H1 (cell line): ENCODE results near the gene PEAK1. TPM values are rescaled to one million over a fixed set of nuclear protein-coding genes. Genes with fewer than 3 reads are reported as not detected.

Experiments used
- CTCF ChIA-PET: fragments of 300-600 bp; sonication (Branson Sonifier 250); formaldehyde crosslinking; loops from one replicate; lab custom pipeline; 2021; ENCODE audit not compliant: partially characterized antibody; lab: Charles Lee
- POLR2A ChIA-PET: fragments of 300-600 bp; sonication (Branson Sonifier 250); formaldehyde crosslinking; loops from one replicate; lab custom pipeline; 2021; ENCODE audit warnings: inconsistent platforms; ENCODE audit not compliant: partially characterized antibody; lab: Charles Lee
- DNase-seq, 2 experiments: peaks; one replicate each; pipeline versions ENCODE4 v3.0.0 to v3.0.0-alpha.2; 2010 to 2022; ENCODE audit warnings: low spot score in 2 of 2, low read depth in 1 of 2, mixed read lengths in 1 of 2
- FAIRE-seq: peaks from 2 replicates; lab custom pipeline; 2011; peaks lifted over from hg19 to GRCh38; lab: Jason Lieb, UNC
- H2AFZ ChIP-seq: 2 replicates; pipeline ENCODE4 v1.8.1; 2012; ENCODE audit warnings: low read length, inconsistent platforms
- H2AK5ac ChIP-seq: 2 replicates; pipeline ENCODE4 v1.6.1; 2013; ENCODE audit warnings: low read depth, low read length
- H2BK120ac ChIP-seq: replicated peaks from 2 replicates; pipeline ENCODE3; 2013; ENCODE audit warnings: low read depth, low read length, inconsistent platforms
- H2BK12ac ChIP-seq: 2 replicates; pipeline ENCODE4 v1.6.1; 2013; ENCODE audit warnings: low read depth, low read length
- H2BK15ac ChIP-seq: 2 replicates; pipeline ENCODE4 v1.6.1; 2013; ENCODE audit warnings: low read length
- H2BK20ac ChIP-seq: 2 replicates; pipeline ENCODE4 v1.6.1; 2013; ENCODE audit warnings: low read length
- H2BK5ac ChIP-seq: 2 replicates; pipeline ENCODE4 v1.6.1; 2013; ENCODE audit warnings: low read depth, low read length
- H3K14ac ChIP-seq: 2 replicates; pipeline ENCODE4 v1.6.1; 2013; ENCODE audit warnings: inconsistent platforms; ENCODE audit not compliant: insufficient read length
- H3K18ac ChIP-seq: 2 replicates; pipeline ENCODE4 v1.6.1; 2013; ENCODE audit warnings: low read length; ENCODE audit errors: extremely low read depth
- H3K23ac ChIP-seq: 2 replicates; pipeline ENCODE4 v1.6.1; 2013; ENCODE audit warnings: inconsistent platforms; ENCODE audit not compliant: insufficient read length
- H3K23me2 ChIP-seq: 2 replicates; pipeline ENCODE4 v1.6.1; 2013; ENCODE audit warnings: low read depth, low read length
- H3K27ac ChIP-seq: 2 replicates; pipeline ENCODE4 v1.6.1; 2011; ENCODE audit warnings: low read depth, low read length, inconsistent platforms
- H3K27me3 ChIP-seq, 4 experiments: replicated peaks in 1 of 4; 1 replicate in 1 of 4; 2 replicates in 3 of 4; pipeline versions ENCODE4 v1.6.1 to v1.8.1; 2011 to 2013; ENCODE audit warnings: low read length in 3 of 4, mild to moderate bottlenecking in 3 of 4, inconsistent platforms in 2 of 4, mixed read lengths in 2 of 4, moderate library complexity in 1 of 4; ENCODE audit not compliant: control insufficient read depth in 3 of 4, insufficient read depth in 3 of 4; ENCODE audit errors: extremely low read depth in 1 of 4
- H3K36me3 ChIP-seq, 4 experiments: 2 replicates each; pipeline versions ENCODE4 v1.6.1 to v1.8.1; 2011 to 2013; ENCODE audit warnings: mild to moderate bottlenecking in 4 of 4, low read length in 3 of 4, moderate library complexity in 2 of 4, control low read depth in 1 of 4, inconsistent platforms in 1 of 4; ENCODE audit not compliant: insufficient read depth in 4 of 4, control insufficient read depth in 2 of 4
- H3K4ac ChIP-seq: replicated peaks from 2 replicates; pipeline ENCODE3; 2013; ENCODE audit warnings: low read length, low read depth, mixed read lengths, inconsistent platforms; ENCODE audit not compliant: insufficient read length
- H3K4me1 ChIP-seq, 4 experiments: replicated peaks in 1 of 4; 1 replicate in 1 of 4; 2 replicates in 3 of 4; pipeline versions ENCODE4 v1.6.1 to v1.8.1; 2011 to 2013; ENCODE audit warnings: low read length in 3 of 4, inconsistent platforms in 2 of 4, mixed read lengths in 1 of 4; ENCODE audit not compliant: insufficient read depth in 4 of 4, control insufficient read depth in 3 of 4
- H3K4me2 ChIP-seq, 2 experiments: 2 replicates each; pipeline versions ENCODE4 v1.6.1 to v1.8.1; 2011 to 2013; ENCODE audit warnings: low read depth in 2 of 2, low read length in 2 of 2, control low read depth in 1 of 2, inconsistent platforms in 1 of 2, mild to moderate bottlenecking in 1 of 2; ENCODE audit not compliant: insufficient read depth in 1 of 2
- H3K4me3 ChIP-seq, 4 experiments: fragments of 200-600, 300-600 bp in 1 of 4; sonication (generic), shearing (Covaris generic), sonication (Bioruptor Twin) in 1 of 4; 2 replicates each; pipeline versions ENCODE4 v1.5.1 to v1.8.1; 2011 to 2016; ENCODE audit warnings: low read length in 4 of 4, low read depth in 3 of 4, control low read depth in 2 of 4, inconsistent platforms in 2 of 4, mild to moderate bottlenecking in 2 of 4, mixed read lengths in 1 of 4, moderate library complexity in 1 of 4; ENCODE audit not compliant: insufficient read depth in 2 of 4; ENCODE audit errors: extremely low read depth in 1 of 4
- H3K56ac ChIP-seq: replicated peaks from 2 replicates; pipeline ENCODE3; 2013; ENCODE audit warnings: low read depth, mild to moderate bottlenecking, mixed read lengths, low read length, inconsistent platforms; ENCODE audit not compliant: insufficient read length
- H3K79me1 ChIP-seq: 2 replicates; pipeline ENCODE4 v1.6.1; 2013; ENCODE audit warnings: low read depth, low read length, control low read depth
- H3K79me2 ChIP-seq, 2 experiments: 2 replicates each; pipeline versions ENCODE4 v1.6.1 to v1.8.1; 2012 to 2013; ENCODE audit warnings: low read length in 2 of 2, mild to moderate bottlenecking in 2 of 2, inconsistent platforms in 1 of 2; ENCODE audit not compliant: insufficient read depth in 2 of 2, control insufficient read depth in 1 of 2
- H3K9ac ChIP-seq, 4 experiments: replicated peaks in 1 of 4; 1 replicate in 1 of 4; 2 replicates in 3 of 4; pipeline versions ENCODE4 v1.6.1 to v1.8.1; 2011 to 2013; ENCODE audit warnings: low read depth in 3 of 4, low read length in 3 of 4, control low read depth in 2 of 4, mild to moderate bottlenecking in 2 of 4, moderate library complexity in 2 of 4, inconsistent platforms in 1 of 4; ENCODE audit errors: extremely low read depth in 1 of 4
- H3K9me3 ChIP-seq, 2 experiments: 2 replicates each; pipeline versions ENCODE4 v1.6.1 to v1.8.1; 2012 to 2013; ENCODE audit warnings: mild to moderate bottlenecking in 2 of 2, moderate library complexity in 2 of 2, control low read depth in 1 of 2, inconsistent platforms in 1 of 2, low read depth in 1 of 2, low read length in 1 of 2, mixed read lengths in 1 of 2; ENCODE audit not compliant: insufficient read depth in 2 of 2
- H4K20me1 ChIP-seq, 2 experiments: replicated peaks in 1 of 2; 2 replicates each; pipeline versions ENCODE3 to v1.8.1; 2011 to 2013; ENCODE audit warnings: inconsistent platforms in 2 of 2, low read length in 2 of 2, mild to moderate bottlenecking in 1 of 2; ENCODE audit not compliant: insufficient read depth in 2 of 2, control insufficient read depth in 1 of 2
- H4K5ac ChIP-seq: 2 replicates; pipeline ENCODE4 v1.6.1; 2013; ENCODE audit warnings: low read length, low read depth, mixed read lengths, inconsistent platforms; ENCODE audit not compliant: insufficient read length
- H4K8ac ChIP-seq: 2 replicates; pipeline ENCODE4 v1.8.0; 2013; ENCODE audit warnings: mild to moderate bottlenecking, moderate library complexity, low read length, inconsistent platforms; ENCODE audit not compliant: insufficient read depth; ENCODE audit errors: extremely low read depth
- H4K91ac ChIP-seq: replicated peaks from 2 replicates; pipeline ENCODE3; 2013; ENCODE audit warnings: low read length, mixed read lengths, inconsistent platforms; ENCODE audit not compliant: insufficient read length
- CEBPB ChIP-seq: IDR thresholded peaks from 2 replicates; pipeline ENCODE4 v1.6.1; 2012; ENCODE audit warnings: low read depth, low read length
- CHD1 ChIP-seq: IDR thresholded peaks from 2 replicates; pipeline ENCODE4 v1.6.1; 2012; ENCODE audit warnings: low read depth, low read length, improper control_type of control experiment
- GTF2F1 ChIP-seq: IDR thresholded peaks from 2 replicates; pipeline ENCODE4 v1.6.1; 2012; ENCODE audit warnings: low read depth, low read length, improper control_type of control experiment, borderline replicate concordance
- HDAC2 ChIP-seq, 2 experiments: fragments of 300-600 bp in 1 of 2; sonication (generic) in 1 of 2; IDR thresholded peaks; 2 replicates each; pipeline ENCODE4 v1.6.1; 2011 to 2012; ENCODE audit warnings: low read depth in 2 of 2, low read length in 2 of 2, mild to moderate bottlenecking in 2 of 2, moderate library complexity in 2 of 2, borderline replicate concordance in 1 of 2, inconsistent platforms in 1 of 2
- KDM1A ChIP-seq: fragments of 200-600, 300-600 bp; sonication (generic); IDR thresholded peaks from 2 replicates; pipeline ENCODE4 v1.7.1; 2016; ENCODE audit warnings: mild to moderate bottlenecking, low read length, borderline replicate concordance
- RAD21 ChIP-seq, 2 experiments: IDR thresholded peaks in 1 of 2; conservative IDR thresholded peaks in 1 of 2; 2 replicates each; pipeline ENCODE4 v1.6.1; 2011; ENCODE audit warnings: low read depth in 2 of 2, low read length in 2 of 2, improper control_type of control experiment in 1 of 2, inconsistent platforms in 1 of 2, mild to moderate bottlenecking in 1 of 2, moderate library complexity in 1 of 2
- SP2 ChIP-seq: IDR thresholded peaks from 2 replicates; pipeline ENCODE4 v1.6.1; 2012; ENCODE audit warnings: mild to moderate bottlenecking, low read length, inconsistent platforms
- SP4 ChIP-seq: IDR thresholded peaks from 2 replicates; pipeline ENCODE4 v1.6.1; 2012; ENCODE audit warnings: low read length, inconsistent platforms
- SRF ChIP-seq: IDR thresholded peaks from 2 replicates; pipeline ENCODE4 v1.6.1; 2011; ENCODE audit warnings: mild to moderate bottlenecking, low read depth, low read length, moderate library complexity
- TAF7 ChIP-seq: optimal IDR thresholded peaks from 2 replicates; pipeline ENCODE3; 2011; ENCODE audit warnings: low read depth, mild to moderate bottlenecking, inconsistent platforms, low read length, moderate library complexity, borderline replicate concordance
- WGBS, 2 experiments: shearing (Covaris generic) in 1 of 2; methylation state at CpG; one replicate each; pipeline versions ENCODE4 v1.1.6 to v1.1.7; 2013 to 2015; ENCODE audit warnings: low lambda C conversion rate in 2 of 2, mixed read lengths in 2 of 2, inconsistent platforms in 1 of 2, low coverage in 1 of 2, missing lambda C conversion rate in 1 of 2; ENCODE audit not compliant: insufficient replicate concordance in 2 of 2, insufficient coverage in 1 of 2, insufficient read length in 1 of 2; ENCODE audit errors: extremely low coverage in 1 of 2, missing lambda C conversion rate in 1 of 2; 5-methylcytosine and 5-hydroxymethylcytosine counted together
- polyA plus RNA-seq, 7 experiments: library from polyadenylated mRNA; depleted of rRNA in 3 of 7; stranded (reverse) in 5 of 7; unstranded in 2 of 7; fragments of >200 nt in 5 of 7; fragments of 200-250 nt in 2 of 7; gene quantifications; 1 replicate in 5 of 7; 2 replicates in 1 of 7; 4 replicates in 1 of 7; pipeline versions ENCODE4 v1.2.1 to v1.2.3, GENCODE V29; 2011 to 2013; ENCODE audit warnings: missing spikeins in 2 of 7, mixed read lengths in 2 of 7
- total RNA-seq: library from RNA; stranded (reverse); fragmentation: NEBNext Ultra II Directional; extraction: Animal tissue kit (Norgen Biotek cat#: 25700); gene quantifications from 2 replicates; pipeline ENCODE4 v1.2.1, GENCODE V29; 2021
- TF ChIP-seq, protein P1 (sequence below): IDR thresholded peaks from 2 replicates; pipeline ENCODE4 v1.6.1; 2011; ENCODE audit warnings: low read length, improper control_type of control experiment

PEAK1 gene
- total and polyA plus RNA-seq, 2 of the 8 experiments (the other 6 are each of a cell fraction or from before 2014, with no cell fraction given), result 8.8 to 44.8 TPM

DNA sequence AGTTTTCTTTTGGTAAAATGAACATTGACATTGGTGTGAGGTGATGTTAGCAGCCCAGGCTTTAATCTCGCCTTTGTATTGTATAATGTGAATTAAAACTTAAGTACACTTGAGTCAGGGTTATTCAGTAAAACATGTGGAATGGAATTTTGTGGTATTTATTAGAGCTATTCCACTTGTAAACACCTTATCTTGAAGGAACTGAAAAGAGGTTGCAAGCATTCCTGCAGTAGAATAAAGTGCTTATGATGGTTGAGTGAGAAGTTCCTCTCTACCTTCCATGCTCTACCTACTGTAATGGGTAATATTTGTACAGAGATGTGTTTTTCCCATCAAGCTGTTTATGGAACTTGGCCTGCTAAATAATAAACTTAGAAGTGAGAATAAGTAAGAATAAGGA, 36.8 kb upstream of the PEAK1 start:
- Histone ChIP-seq H3K9me3 (no peaks in the 10 kb centered on the region), H3K4me3 (no peak overlapping the region), H2BK12ac (no peak overlapping the region), H3K4me1 (peaks cover 0 to 4% (median 0%) of the 10 kb centered on the region in 4 experiments; a peak in 1 of 7 replicates), H3K4me2 (no peak overlapping the region), H3K23me2 (no peaks in the 10 kb centered on the region), H2BK20ac (no peak overlapping the region), H4K5ac (no peak overlapping the region), H3K18ac (no peak overlapping the region), H3K36me3 (peaks cover 3 to 14% (median 7%) of the 10 kb centered on the region in 4 experiments; a peak in 6 of 8 replicates), H4K91ac (no peak overlapping the region), H3K4ac (no peak overlapping the region), H3K14ac (no peak overlapping the region), H2BK5ac (no peak overlapping the region), H3K27ac (no peak overlapping the region), H4K8ac (no peak overlapping the region), H3K27me3 (no peaks in the 10 kb centered on the region), H4K20me1 (no peaks in the 10 kb centered on the region), H2AFZ (no peak overlapping the region), H3K56ac (no peak overlapping the region), H2BK120ac (no peak overlapping the region), H2BK15ac (no peak overlapping the region), H3K79me2 (peaks cover 0 to 10% of the 10 kb centered on the region in 2 experiments; a peak in 1 of 4 replicates), H3K79me1 (0 out of 2 replicates have a peak, but pooled peaks cover 2% of the 10 kb centered on the region), H3K9ac (no peak overlapping the region), H2AK5ac (no peak overlapping the region), H3K23ac (no peak overlapping the region)
- TF ChIP-seq, protein P1, sequence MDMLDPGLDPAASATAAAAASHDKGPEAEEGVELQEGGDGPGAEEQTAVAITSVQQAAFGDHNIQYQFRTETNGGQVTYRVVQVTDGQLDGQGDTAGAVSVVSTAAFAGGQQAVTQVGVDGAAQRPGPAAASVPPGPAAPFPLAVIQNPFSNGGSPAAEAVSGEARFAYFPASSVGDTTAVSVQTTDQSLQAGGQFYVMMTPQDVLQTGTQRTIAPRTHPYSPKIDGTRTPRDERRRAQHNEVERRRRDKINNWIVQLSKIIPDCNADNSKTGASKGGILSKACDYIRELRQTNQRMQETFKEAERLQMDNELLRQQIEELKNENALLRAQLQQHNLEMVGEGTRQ, result no peak
- TF ChIP-seq GTF2F1, result no peak
- TF ChIP-seq CEBPB, result no peak
- no peak for TF ChIP-seq SP2
- TF ChIP-seq RAD21 (IDR thresholded peaks at IDR 0.05 in 1 of 2, conservative IDR thresholded peaks at IDR 0.05 in 1 of 2; ENCODE audit: low read depth in 2 of 2, low read length in 2 of 2), result no peak
- no peak for TF ChIP-seq KDM1A
- TF ChIP-seq HDAC2 (IDR thresholded peaks at IDR 0.05; ENCODE audit: borderline replicate concordance in 1 of 2, low read depth in 2 of 2, low read length in 2 of 2), result no peak
- TF ChIP-seq SP4, result no peak
- no peak for TF ChIP-seq TAF7
- no peak for TF ChIP-seq SRF
- no peak for TF ChIP-seq CHD1
- DNase-seq (no peak), FAIRE-seq (no peak)
- CTCF ChIA-PET, result no interaction called here
- POLR2A ChIA-PET, result no interaction called here
- 100% methylated on average over 1 of the region's 1 CpG; no CpG with 5 or more reads in 1 of the 2 experiments for WGBS, 2 experiments
